Aortic smooth muscle cell (primary cell): ENCODE results near the gene IGHMBP2. TPM values are rescaled to one million over a fixed set of nuclear protein-coding genes. Genes with fewer than 3 reads are reported as not detected.

Source experiments
- total RNA-seq: library from RNA; depleted of rRNA; stranded (reverse); fragments of >200 nt; gene quantifications from 2 replicates; pipeline ENCODE4 v1.2.3, GENCODE V29; 2014

The IGHMBP2 gene
- total RNA-seq = 10.6 and 12.2 TPM in 2 replicates

DNA sequence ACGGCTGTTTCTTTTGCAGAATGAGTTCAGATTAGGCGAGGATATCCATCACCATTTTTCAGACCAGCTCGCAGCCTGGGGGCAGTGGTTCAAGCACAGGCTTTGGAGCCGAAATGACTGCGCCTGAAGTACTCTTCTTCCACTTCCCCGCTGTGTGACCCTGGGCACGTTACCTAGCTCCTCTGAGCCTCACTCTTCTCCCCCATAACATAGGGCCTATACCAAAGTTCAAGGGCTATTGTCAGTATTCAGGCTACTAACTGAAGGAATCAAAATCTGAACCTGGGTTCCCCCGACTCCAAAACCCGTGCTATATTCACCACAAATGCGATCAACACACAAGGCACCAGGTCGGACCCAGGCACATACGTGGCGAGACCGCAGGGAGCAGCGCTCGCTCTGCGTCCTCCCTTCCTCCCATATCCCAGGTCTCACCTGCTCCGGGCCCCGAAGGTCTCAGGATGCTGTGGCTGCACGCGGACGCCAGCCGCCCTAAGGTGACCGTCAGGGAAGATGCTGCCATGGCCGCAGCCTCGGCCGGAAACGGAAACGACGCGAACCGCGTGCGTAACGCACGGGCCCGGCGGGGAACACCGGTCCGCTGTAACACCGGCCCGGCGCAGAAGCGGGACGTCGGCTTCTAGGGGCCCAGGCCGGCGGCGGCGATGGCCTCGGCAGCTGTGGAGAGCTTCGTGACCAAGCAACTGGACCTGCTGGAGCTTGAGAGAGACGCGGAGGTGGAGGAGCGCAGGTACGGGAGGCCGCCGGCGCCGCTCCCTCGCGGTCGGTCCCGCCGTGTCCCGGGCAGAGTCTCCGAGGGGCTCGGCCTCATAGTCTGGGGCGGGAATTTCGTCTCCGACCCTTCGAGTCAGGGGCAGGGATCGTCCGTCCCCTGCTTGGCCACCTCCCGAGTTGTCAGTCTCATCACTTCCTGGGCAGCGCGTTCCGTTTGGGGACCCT is at the start of gene IGHMBP2, which contains the start of gene MRPL21:
TSS of gene IGHMBP2 (plus strand) at position 604 of the 960 bp plus-strand sequence. CDS start at position 666, 62 bp downstream.
TSS of gene MRPL21 (minus strand) at position 545 of the 960 bp plus-strand sequence. CDS start at position 523, 22 bp downstream.

DNA sequence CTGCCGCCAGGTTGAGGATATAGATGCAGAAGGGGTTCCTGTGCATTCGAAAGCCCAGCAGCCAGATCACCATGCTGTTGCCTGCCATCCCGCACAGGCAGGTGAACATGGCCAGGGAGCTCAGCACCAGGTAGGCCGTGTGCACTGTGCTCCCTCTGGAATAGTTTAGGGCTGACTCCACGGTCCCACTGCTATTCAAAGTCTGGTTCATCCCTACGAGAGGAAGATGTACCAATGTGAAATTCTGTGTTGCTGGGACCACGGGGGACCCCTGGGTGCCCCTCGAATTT is 77.0 kb downstream of the IGHMBP2 start, which contains the start of gene MRGPRD:
TSS of gene MRGPRD (minus strand) at position 211 of the 290 bp plus-strand sequence. CDS start at position 211, 0 bp downstream.

Other genes starting within 250 kb of the IGHMBP2 start
- gene GAL, start 219.3 kb upstream of the IGHMBP2 start, total RNA-seq = 0.19 TPM in 1 of 2 replicates, not detected in the other
- 0.13 and 0.75 TPM in 2 replicates for gene TESMIN, start 152.4 kb upstream of the IGHMBP2 start, total RNA-seq
- gene CPT1A, start 62.0 kb upstream of the IGHMBP2 start, total RNA-seq = 80.5 and 82.8 TPM in 2 replicates
- 58.6 and 60.5 TPM in 2 replicates for gene MRPL21, start 59 bp upstream of the IGHMBP2 start, total RNA-seq
- not detected in 2 replicates for gene MRGPRD, start 77.1 kb downstream of the IGHMBP2 start, total RNA-seq
- 25.6 and 33.0 TPM in 2 replicates for gene MRGPRF, start 109.4 kb downstream of the IGHMBP2 start, total RNA-seq
- 10.0 and 10.9 TPM in 2 replicates for gene TPCN2, start 145.0 kb downstream of the IGHMBP2 start, total RNA-seq